Urinary bladder (tissue), 4 donors: ENCODE measurements around the gene PIGX. TPM values are rescaled to one million over a fixed set of nuclear protein-coding genes. Genes with fewer than 3 reads are reported as not detected.

Source experiments
- DNase-seq: peaks from one replicate; pipeline ENCODE4 v3.0.0-alpha.2; 2015; ENCODE audit errors: extremely low spot score
- H3K27ac ChIP-seq: one replicate; pipeline ENCODE4 v1.5.1; 2013; ENCODE audit warnings: low read depth, mild to moderate bottlenecking, moderate library complexity
- H3K36me3 ChIP-seq: one replicate; pipeline ENCODE4 v1.6.1; 2013; ENCODE audit warnings: mild to moderate bottlenecking, moderate library complexity; ENCODE audit not compliant: insufficient read depth
- H3K4me1 ChIP-seq: one replicate; pipeline ENCODE4 v1.6.1; 2013; ENCODE audit warnings: mild to moderate bottlenecking, moderate library complexity; ENCODE audit not compliant: insufficient read depth
- H3K4me3 ChIP-seq: one replicate; pipeline ENCODE4 v1.5.1; 2013; ENCODE audit warnings: low read depth, low read length
- WGBS: extraction: QIAGEN DNeasy Blood & Tissue Kit; methylation state at CpG from one replicate; pipeline ENCODE4 v1.1.7; 2013; 5-methylcytosine and 5-hydroxymethylcytosine counted together
- polyA plus RNA-seq: library from polyadenylated mRNA; stranded (reverse); fragments of 200-250 nt; gene quantifications from one replicate; pipeline ENCODE4 v1.2.3, GENCODE V29; 2013
- total RNA-seq: library from RNA; depleted of rRNA; stranded (reverse); fragments of >200 nt; gene quantifications from one replicate; pipeline ENCODE4 v1.2.3, GENCODE V29; 2014
- donor health status: healthy with polysubstance abuse.
- donor health status: healthy.

Gene PIGX
- total and polyA plus RNA-seq, 2 donors: 18.4 to 30.6 TPM

DNA sequence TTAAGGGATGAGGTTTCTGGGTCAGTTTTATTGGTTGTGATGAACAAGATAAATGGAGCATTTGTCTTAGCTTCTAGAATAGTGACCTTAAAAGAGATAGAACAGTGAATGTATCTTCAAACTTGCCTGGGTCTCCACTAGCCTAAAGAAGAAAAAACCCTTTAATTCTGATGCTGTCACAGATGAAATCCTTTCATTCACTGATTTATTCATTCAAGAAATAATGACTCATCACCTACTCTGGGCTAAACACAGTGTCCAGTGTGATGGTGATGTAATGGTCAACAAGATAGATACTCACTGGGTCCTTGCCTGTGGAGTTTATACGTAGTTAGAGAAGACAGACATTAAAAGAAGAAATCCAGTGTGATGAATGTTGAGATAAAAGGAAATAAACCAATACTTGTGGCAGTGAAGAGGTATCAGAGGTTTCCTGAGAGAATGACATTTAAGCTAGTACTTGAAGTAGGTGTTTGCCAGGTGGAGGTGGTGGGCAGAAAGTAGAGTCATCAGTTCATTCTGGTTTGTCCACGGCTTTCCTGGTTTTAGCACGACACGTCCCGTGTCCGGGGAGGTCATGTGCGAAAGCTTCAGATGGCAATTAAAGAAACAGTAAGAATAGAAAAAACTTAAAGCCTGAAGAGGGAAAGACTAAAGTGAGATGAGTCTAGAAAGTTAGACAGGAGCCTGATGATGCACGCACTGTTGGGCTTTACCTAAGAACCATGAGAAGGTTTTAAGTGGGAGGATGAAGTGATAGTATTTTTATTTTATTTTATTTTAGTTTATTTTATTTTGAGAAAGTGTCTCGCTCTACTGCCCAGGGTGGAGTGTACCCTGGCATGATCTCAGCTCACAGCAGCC, 45.9 kb downstream of the PIGX start:
- H3K4me1 ChIP-seq: no peaks in the 10 kb centered on the region
- no peak for DNase-seq
- no peak overlapping the region for H3K27ac ChIP-seq
- H3K36me3 ChIP-seq: peaks cover 2% of the 10 kb centered on the region
- no peak overlapping the region for H3K4me3 ChIP-seq
- 85% methylated on average over 9 of the region's 9 CpGs for WGBS

DNA sequence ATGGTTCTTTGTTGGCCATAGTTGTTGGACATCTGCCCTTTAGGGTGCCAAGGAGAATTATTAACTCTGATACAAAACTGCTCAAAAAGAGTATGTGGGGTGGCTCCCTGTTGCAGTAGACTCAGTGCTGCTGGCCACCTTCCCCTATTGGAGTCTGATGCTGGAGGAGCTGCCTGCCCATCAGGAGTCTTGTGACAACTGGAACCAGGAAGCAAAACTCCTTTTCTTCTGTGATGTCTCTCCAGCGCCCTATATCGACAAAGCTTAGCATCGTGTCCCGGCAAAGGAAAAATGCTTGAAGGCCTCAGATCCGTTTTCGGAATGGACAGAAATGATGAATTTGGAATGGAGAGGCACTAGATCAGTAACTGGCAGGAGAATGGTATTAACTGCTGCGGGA, 51.0 kb downstream of the PIGX start:
- DNase-seq: no peak

DNA sequence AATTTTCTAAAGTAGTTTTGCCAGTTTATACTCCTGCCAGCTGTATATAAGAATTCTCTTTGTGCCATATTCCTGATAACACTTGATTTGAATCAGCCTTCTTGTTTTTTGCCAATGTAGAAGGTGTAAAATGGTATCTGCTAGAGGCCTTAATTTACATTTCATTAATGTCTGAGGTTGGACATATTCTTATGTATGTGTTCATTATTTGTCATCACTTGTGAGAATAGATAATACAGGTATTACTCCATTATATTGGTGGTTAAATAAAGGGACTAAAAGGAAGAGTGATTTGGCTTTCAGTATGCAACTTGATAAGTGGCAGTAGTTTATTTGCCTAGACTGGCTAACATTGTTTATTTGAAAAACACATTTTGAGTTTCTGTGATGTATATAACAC, 53.3 kb downstream of the PIGX start:
- Histone ChIP-seq H3K27ac (no peak overlapping the region), H3K4me3 (no peak overlapping the region), H3K4me1 (no peaks in the 10 kb centered on the region), H3K36me3 (no peaks in the 10 kb centered on the region)
- DNase-seq: no peak

More for the DNA sequence above, 51.0 kb downstream of the PIGX start:
- no peak overlapping the region for H3K4me3 ChIP-seq
- H3K27ac ChIP-seq: no peak overlapping the region
- no peaks in the 10 kb centered on the region for H3K36me3 ChIP-seq
- WGBS: 80% methylated on average over 7 of the region's 7 CpGs
- H3K4me1 ChIP-seq: no peaks in the 10 kb centered on the region

DNA sequence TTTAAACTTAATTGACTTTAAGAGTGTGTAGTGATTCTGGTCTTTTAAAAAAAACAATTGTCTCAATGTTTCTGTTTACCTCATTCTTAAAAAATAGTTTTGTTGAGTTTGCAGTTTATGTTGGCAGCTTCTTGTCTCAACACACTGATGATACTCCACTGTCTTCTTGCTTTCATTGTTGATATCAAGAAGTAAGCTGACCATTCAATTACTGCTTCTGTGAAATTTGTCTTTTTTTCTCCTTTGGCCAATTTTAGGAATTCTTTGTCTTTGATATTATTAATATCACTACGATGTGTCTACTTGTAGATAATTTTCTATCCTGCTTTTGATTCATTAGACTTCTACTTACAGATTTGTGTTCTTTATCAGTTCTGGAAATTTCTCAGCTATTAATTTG, 58.9 kb downstream of the PIGX start:
- Histone ChIP-seq H3K36me3 (no peaks in the 10 kb centered on the region), H3K4me3 (no peak overlapping the region), H3K27ac (no peak overlapping the region), H3K4me1 (no peaks in the 10 kb centered on the region)
- DNase-seq: no peak
- 97% methylated on average over 1 of the region's 1 CpG for WGBS

DNA sequence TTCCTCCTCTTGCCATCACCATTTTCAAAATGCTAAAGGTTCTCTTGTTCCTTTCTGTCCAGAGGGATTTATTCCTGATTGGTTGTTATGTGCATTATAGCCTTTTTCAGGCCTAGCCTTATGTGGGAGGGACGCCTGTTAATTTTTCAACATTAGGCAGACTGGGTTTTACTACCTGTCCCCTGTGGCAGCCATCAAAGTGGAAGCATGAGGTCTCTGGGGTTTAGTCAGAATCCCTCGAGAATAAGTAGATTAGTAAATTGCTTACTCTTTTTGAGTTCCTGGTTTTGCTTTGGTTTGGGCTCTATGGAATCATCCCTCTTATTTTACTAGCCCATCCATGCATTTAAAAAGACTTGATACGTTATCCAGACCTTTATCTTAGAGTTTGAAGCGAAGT, 59.9 kb downstream of the PIGX start:
- Histone ChIP-seq H3K4me1 (no peaks in the 10 kb centered on the region), H3K36me3 (no peaks in the 10 kb centered on the region), H3K27ac (no peak overlapping the region), H3K4me3 (no peak overlapping the region)
- no peak for DNase-seq
- 84% methylated on average over 4 of the region's 4 CpGs for WGBS

DNA sequence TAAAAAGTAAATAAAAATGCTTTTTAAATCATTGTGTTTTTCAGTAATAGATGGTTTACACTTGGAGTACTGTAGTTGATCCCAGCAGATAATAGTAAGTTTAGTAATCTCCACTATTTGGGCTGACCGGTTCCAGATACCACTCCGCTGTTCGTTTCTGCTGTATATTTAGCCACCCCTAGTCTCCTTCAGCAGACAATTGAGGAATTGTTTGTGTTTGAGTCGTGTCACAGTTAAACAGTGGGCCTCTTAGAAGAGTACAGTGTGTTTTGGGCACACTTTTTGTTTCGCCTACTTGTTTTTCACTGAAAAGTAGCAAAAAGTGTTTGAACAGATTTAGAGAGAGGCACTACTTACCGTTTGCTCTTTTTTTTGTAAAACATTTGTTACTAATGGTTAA, 60.7 kb downstream of the PIGX start:
- Histone ChIP-seq H3K4me3 (no peak overlapping the region), H3K4me1 (no peaks in the 10 kb centered on the region), H3K36me3 (no peaks in the 10 kb centered on the region), H3K27ac (no peak overlapping the region)
- 70% methylated on average over 6 of the region's 6 CpGs for WGBS
- no peak for DNase-seq

DNA sequence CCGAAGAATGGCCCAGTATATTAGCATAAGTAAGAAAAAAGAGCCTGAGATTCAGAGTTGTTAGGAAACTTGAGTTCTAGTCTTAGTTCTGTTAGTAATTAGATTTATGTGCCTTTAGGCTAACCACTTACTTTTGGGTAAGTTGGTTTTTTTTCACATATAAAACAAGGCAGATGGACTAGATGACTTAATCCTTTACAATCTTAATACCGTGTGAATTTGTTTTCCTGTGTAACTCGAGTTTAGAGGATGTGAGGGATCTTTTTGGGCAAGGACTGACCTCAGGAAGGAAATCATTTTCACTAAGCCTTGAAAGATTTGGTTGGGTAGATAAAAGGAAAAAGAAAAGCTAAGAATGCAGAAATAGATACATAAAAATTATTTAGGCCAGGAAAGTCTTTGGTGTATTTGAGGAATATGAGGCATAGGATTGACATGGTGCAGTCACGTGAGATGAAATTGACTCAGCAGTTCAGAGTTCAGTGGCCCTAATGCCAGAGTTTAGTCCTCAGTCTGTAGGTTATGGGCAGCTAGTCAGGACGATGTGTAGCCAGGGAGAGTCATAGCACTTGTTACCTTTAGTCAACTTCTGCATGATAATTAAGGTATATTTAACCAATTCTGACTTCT, 62.1 kb downstream of the PIGX start:
- peaks cover 1% of the 10 kb centered on the region for H3K4me1 ChIP-seq
- no peak overlapping the region for H3K4me3 ChIP-seq
- 55% methylated on average over 5 of the region's 5 CpGs for WGBS
- H3K36me3 ChIP-seq: no peaks in the 10 kb centered on the region
- H3K27ac ChIP-seq: no peak overlapping the region
- DNase-seq: no peak

DNA sequence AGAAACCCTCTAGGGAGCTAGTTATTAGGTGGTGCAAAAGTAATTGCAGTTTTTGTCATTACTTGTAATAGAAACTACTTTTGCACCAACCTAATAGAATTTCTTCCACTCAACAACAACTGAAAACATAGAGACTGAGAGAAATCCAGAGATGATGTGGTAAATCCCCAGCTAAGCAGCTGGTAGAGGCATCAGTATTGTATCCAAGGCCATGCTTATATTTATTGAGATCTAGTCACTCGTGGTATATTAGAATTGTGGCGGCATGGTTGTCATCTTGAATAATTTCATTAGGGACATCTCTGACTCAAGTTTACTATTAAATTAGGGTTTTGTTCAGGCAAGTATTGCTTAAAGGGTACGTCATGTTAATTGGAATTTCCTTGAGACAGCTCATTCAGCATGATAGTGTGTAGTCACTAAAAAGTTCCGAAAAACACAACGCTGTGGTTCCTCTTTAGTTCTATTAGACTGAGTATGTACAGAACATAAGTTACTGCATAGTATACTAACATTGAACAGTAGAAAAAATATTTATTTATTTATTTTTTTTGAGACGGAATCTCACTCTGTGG, 62.8 kb downstream of the PIGX start:
- no peak overlapping the region for H3K27ac ChIP-seq
- peaks cover 1% of the 10 kb centered on the region for H3K4me1 ChIP-seq

DNA sequence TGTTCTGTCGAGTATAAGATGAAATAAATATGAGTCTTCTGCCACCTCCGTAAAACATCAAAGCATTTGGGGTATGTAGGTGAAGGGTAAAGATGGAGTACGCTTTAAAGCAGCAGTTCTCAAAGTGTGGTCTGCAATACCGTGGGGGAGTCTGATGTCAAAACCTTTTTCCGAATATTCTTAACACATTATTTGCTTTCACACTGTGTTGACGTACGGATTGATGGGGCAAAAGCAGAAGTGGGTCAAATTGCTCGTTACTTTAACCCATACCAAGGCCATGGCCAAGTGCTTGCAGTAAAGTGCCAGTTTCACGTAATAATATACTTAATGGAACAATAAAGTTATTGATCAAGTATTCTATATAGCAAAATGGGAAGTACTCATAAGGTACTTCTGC, 63.8 kb downstream of the PIGX start:
- peaks cover 1% of the 10 kb centered on the region for H3K4me1 ChIP-seq
- H3K36me3 ChIP-seq: no peaks in the 10 kb centered on the region
- DNase-seq: no peak
- WGBS: 89% methylated on average over 9 of the region's 9 CpGs
- H3K27ac ChIP-seq: no peak overlapping the region
- H3K4me3 ChIP-seq: no peak overlapping the region

More for the DNA sequence above, 62.8 kb downstream of the PIGX start:
- Histone ChIP-seq H3K36me3 (no peaks in the 10 kb centered on the region), H3K4me3 (no peak overlapping the region)
- WGBS: 92% methylated on average over 6 of the region's 6 CpGs
- no peak for DNase-seq

DNA sequence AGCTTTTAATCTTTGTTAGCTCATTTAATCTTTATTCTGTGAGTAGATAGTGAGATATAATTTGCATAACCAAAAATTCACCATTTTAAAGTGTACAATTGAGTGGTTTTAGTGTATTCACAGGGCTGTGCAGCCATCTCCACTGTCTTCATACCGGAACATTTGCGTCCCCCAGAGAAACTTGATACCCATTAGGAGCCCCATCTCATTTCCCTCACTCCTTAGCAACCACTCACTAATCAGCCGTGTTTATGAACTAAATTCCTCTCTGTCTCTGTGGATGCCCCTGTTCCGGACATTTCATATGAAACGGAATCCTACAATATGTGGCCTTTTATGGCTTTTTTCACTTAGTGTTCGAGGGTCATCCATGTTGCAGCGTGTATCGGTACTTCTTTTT, 65.7 kb downstream of the PIGX start:
- no peak for DNase-seq
- Histone ChIP-seq H3K4me1 (peaks cover 1% of the 10 kb centered on the region), H3K4me3 (no peak overlapping the region), H3K36me3 (peaks cover 2% of the 10 kb centered on the region), H3K27ac (no peak overlapping the region)
- 90% methylated on average over 8 of the region's 8 CpGs for WGBS

DNA sequence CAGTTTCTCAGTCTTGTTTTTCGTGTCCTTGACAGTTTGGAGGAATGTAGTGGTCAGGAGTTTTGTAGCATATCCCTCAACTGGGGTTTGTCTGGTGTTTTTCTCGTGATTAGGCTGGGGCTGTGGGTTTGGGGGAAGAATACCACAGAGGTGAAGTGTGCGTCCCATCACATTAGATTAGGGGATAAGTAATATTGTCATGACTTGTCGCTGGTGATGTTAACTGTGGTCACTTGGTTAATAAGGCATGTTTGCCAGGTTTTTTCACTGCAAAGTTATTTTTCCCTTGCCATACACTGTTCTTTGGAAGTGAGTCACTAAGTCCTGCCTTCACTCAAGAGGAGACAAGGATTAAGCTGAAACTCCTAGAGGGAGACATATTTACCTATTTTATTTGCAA, 66.6 kb downstream of the PIGX start:
- no peak for DNase-seq
- Histone ChIP-seq H3K4me3 (no peak overlapping the region), H3K4me1 (peaks cover 1% of the 10 kb centered on the region), H3K27ac (no peak overlapping the region), H3K36me3 (peaks cover 2% of the 10 kb centered on the region)
- WGBS: 51% methylated on average over 4 of the region's 4 CpGs

DNA sequence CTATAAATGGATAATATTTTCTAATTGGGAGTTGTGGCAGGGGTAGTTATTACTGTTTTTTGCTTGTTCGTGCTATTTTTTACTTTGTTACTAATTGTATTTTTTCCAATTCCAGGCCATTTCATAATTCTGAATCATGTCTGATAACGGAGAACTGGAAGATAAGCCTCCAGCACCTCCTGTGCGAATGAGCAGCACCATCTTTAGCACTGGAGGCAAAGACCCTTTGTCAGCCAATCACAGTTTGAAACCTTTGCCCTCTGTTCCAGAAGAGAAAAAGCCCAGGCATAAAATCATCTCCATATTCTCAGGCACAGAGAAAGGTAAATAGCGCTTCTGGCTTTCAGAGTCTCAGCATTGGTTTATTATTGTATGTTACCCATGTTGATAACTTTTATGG, 70.3 kb downstream of the PIGX start:
- 94% methylated on average over 4 of the region's 4 CpGs for WGBS
- peaks cover 1% of the 10 kb centered on the region for H3K4me1 ChIP-seq
- no peak overlapping the region for H3K4me3 ChIP-seq
- H3K27ac ChIP-seq: no peak overlapping the region
- peaks cover 2% of the 10 kb centered on the region for H3K36me3 ChIP-seq
- DNase-seq: no peak
